ENCODE results near the gene SLC24A3.
A peak's percentile ranks its signal among the peaks of the same experiment; 100 is the strongest.

The SLC24A3 gene

GRCh38 chr20:19740512-19740911 lies 528.1 kb downstream of the SLC24A3 start (continued):
- TF ChIP-seq POU6F1 (CRISPR knock-in tag; IDR thresholded peaks at IDR 0.05; ENCODE audit: borderline replicate concordance, low read depth) = no peak
- no peak for TF ChIP-seq ZFP30 (CRISPR knock-in tag; IDR thresholded peaks at IDR 0.05)
- no peak for TF ChIP-seq ZNF70 (CRISPR knock-in tag; IDR thresholded peaks at IDR 0.05)
- no peak for TF ChIP-seq TOX (CRISPR knock-in tag; IDR thresholded peaks at IDR 0.05; ENCODE audit: borderline replicate concordance)

- TF ChIP-seq ZNF565 (CRISPR knock-in tag; conservative IDR thresholded peaks at IDR 0.05; ENCODE audit: low read depth) = no peak
- TF ChIP-seq CSDC2 (CRISPR knock-in tag; IDR thresholded peaks at IDR 0.05) = no peak
- peak; percentile 55 for ATAC-seq
Measured at GRCh38 chr20:19741924-19742323, 529.5 kb downstream of the SLC24A3 start.

DNA sequence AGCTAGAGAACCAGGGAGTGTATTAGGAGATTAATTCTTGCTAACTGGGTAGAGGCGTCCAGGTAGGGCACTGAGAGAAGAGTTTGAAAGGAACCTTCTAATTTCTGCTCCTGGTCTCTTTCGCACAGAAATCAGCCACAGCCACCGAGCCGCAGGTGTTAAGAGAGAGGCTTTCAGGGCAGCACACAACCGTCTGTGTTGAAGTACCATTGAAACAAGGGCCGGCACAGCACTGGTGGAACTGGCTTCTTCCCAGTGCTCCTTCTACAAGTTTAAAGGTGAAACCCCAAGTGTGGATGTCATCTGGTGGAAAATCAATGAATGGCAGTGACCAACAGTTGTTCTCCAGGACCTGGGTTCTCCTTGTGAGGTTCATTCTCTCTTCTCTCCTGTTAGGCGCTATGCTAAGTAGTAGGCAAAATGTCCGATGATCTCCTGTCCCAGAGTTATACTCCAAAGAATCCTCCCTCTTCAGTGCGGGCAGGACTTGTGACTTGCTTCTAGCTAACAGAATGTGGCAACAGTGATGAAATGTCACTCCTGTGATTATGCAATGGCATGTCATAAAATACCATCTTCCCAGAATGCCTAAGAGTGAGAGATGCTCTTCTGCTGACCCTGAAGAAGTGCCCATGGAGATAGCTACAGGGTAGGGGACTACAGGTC lies 530.7 kb downstream of the SLC24A3 start:
- ATAC-seq = no peak
- TF ChIP-seq ZFP30 (CRISPR knock-in tag; IDR thresholded peaks at IDR 0.05) = no peak
- no peak for TF ChIP-seq ISL1 (CRISPR knock-in tag; IDR thresholded peaks at IDR 0.05)
- TF ChIP-seq GLIS3 (CRISPR knock-in tag; IDR thresholded peaks at IDR 0.05) = no peak
- TF ChIP-seq SNAI2 (CRISPR knock-in tag; IDR thresholded peaks at IDR 0.05) = no peak
- no peak for TF ChIP-seq TSHZ2 (CRISPR knock-in tag; IDR thresholded peaks at IDR 0.05)
- no peak for TF ChIP-seq TCF4 (CRISPR knock-in tag; IDR thresholded peaks at IDR 0.05; ENCODE audit: borderline replicate concordance)
- TF ChIP-seq BACH2 (CRISPR knock-in tag; IDR thresholded peaks at IDR 0.05; ENCODE audit: borderline replicate concordance) = no peak
- no peak for TF ChIP-seq CSDC2 (CRISPR knock-in tag; IDR thresholded peaks at IDR 0.05)
- no peak for TF ChIP-seq PPARA (CRISPR knock-in tag; IDR thresholded peaks at IDR 0.05; ENCODE audit: borderline replicate concordance)
- no peak for TF ChIP-seq ZFP3 (CRISPR knock-in tag; IDR thresholded peaks at IDR 0.05)
- no peak for TF ChIP-seq ZNF565 (CRISPR knock-in tag; conservative IDR thresholded peaks at IDR 0.05; ENCODE audit: low read depth)
- TF ChIP-seq ESRRG (CRISPR knock-in tag; IDR thresholded peaks at IDR 0.05) = no peak
- TF ChIP-seq, protein P1, sequence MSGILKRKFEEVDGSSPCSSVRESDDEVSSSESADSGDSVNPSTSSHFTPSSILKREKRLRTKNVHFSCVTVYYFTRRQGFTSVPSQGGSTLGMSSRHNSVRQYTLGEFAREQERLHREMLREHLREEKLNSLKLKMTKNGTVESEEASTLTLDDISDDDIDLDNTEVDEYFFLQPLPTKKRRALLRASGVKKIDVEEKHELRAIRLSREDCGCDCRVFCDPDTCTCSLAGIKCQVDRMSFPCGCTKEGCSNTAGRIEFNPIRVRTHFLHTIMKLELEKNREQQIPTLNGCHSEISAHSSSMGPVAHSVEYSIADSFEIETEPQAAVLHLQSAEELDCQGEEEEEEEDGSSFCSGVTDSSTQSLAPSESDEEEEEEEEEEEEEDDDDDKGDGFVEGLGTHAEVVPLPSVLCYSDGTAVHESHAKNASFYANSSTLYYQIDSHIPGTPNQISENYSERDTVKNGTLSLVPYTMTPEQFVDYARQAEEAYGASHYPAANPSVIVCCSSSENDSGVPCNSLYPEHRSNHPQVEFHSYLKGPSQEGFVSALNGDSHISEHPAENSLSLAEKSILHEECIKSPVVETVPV (CRISPR knock-in tag; IDR thresholded peaks at IDR 0.05) = no peak
- TF ChIP-seq ARNTL (CRISPR knock-in tag; IDR thresholded peaks at IDR 0.05; ENCODE audit: borderline replicate concordance, low read depth) = no peak
- no peak for TF ChIP-seq ZC3H10 (CRISPR knock-in tag; IDR thresholded peaks at IDR 0.05)
- TF ChIP-seq TOX (CRISPR knock-in tag; IDR thresholded peaks at IDR 0.05; ENCODE audit: borderline replicate concordance) = no peak
- TF ChIP-seq ZNF8 (CRISPR knock-in tag; IDR thresholded peaks at IDR 0.05) = no peak
- TF ChIP-seq PATZ1 (CRISPR knock-in tag; IDR thresholded peaks at IDR 0.05; ENCODE audit: borderline replicate concordance) = no peak

DNA sequence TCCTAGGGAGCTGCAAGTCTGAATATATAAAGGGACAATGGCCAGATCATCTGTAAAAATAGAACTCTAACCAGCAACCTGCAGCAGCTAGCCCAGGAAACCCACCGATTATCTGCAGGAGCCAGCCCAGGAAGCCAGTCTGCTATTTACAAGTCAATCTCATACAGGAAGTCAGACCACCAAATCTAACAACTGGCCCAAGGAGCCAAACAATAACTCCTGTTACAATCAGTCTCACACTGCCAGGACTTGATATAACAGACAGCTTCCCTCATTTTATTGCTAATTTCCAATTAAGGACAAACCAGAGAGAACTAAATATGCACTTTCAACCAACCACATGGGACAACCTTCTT lies 531.2 kb downstream of the SLC24A3 start:
- TF ChIP-seq TCF4 (CRISPR knock-in tag; IDR thresholded peaks at IDR 0.05; ENCODE audit: borderline replicate concordance) = no peak
- no peak for TF ChIP-seq PPARA (CRISPR knock-in tag; IDR thresholded peaks at IDR 0.05; ENCODE audit: borderline replicate concordance)
- no peak for TF ChIP-seq ISL1 (CRISPR knock-in tag; IDR thresholded peaks at IDR 0.05)
- no peak for TF ChIP-seq ARNTL (CRISPR knock-in tag; IDR thresholded peaks at IDR 0.05; ENCODE audit: borderline replicate concordance, low read depth)
- TF ChIP-seq ZFP3 (CRISPR knock-in tag; IDR thresholded peaks at IDR 0.05) = no peak
- no peak for TF ChIP-seq ZC3H10 (CRISPR knock-in tag; IDR thresholded peaks at IDR 0.05)
- ATAC-seq = no peak
